Heart left ventricle (tissue), 13 donors: Measurements from ENCODE around the gene EIF3A.

Experiments used
- CTCF ChIP-seq, 12 donors: fragments of 200-600 bp; sonication (generic) in 4 of 12; IDR thresholded peaks; one replicate each; pipeline versions ENCODE4 v1.5.0 to v1.8.0; 2018 to 2022; ENCODE audit warnings: antibody characterized with exemption in 12 of 12, mild to moderate bottlenecking in 5 of 12
- POLR2A ChIP-seq, 2 donors: fragments of 450-650 bp; IDR thresholded peaks; one replicate each; pipeline ENCODE4 v1.6.1; 2017; ENCODE audit warnings: antibody characterized with exemption in 2 of 2, mild to moderate bottlenecking in 2 of 2, moderate library complexity in 2 of 2
- donor health status: ischemic (EF 13 %, LVEDD 7.1; RV severe dilation, severe dysfunction).
- donor health status: DM: no; HTN: yes; CAD: no.
- donor health status: DM: no; HTN: no; CAD: no.
- donor health status: ischemic (EF 25% LVEDD 6.9; RV normal size, moderate dysfunction).
- donor health status: ischemic (EF 25% LVEDD 5.7; RV mildly dilated, moderate dysfunction).
- donor health status: ischemic (EF 35%, LVEDD 5.7; RV mildly dilated, moderate dysfunction).
- donor health status: nonischemic (EF 11% LVEDD 7.7; RV severe dilation, severe dysfunction).
- donor health status: DM: yes; HTN: yes; CAD: no.
- donor health status: PGD.
- donor health status: ischemic (EF 29% LVEDD 5.4; RV normal size, mild dysfunction).
- donor health status: nonischemic (EF 23%, LVEDD 6.1; RV moderate dilation, normal function).

DNA sequence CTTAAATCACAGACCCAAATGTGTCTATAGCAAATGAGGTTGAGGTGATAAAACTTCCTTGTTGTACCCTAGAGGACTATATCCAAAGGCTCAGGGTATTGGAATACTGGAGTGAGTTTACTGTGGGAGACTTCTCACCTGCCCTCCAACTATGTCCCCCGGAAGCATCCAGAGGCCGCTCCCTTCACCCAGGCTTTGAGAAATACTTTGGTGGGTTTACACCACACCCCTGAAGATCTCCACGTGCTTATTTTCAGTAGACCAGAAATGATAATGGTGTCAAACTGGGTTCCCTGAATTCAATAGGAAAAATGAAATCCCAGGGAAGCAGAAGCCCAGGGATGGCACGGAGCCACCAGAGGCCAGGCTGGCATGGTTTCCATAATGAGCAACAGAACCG is 82.4 kb downstream of the EIF3A start:
- TF ChIP-seq CTCF (IDR thresholded peaks at IDR 0.05), result no peak
- no peak for TF ChIP-seq POLR2A (IDR thresholded peaks at IDR 0.05)
